ENCODE measurements around the gene XXYLT1. TPM values are rescaled to one million over a fixed set of nuclear protein-coding genes. Genes with fewer than 3 reads are reported as not detected.

XXYLT1 gene
- total and polyA plus RNA-seq, 9 donors: 17.2 to 30.7 (median 23.9) TPM

DNA sequence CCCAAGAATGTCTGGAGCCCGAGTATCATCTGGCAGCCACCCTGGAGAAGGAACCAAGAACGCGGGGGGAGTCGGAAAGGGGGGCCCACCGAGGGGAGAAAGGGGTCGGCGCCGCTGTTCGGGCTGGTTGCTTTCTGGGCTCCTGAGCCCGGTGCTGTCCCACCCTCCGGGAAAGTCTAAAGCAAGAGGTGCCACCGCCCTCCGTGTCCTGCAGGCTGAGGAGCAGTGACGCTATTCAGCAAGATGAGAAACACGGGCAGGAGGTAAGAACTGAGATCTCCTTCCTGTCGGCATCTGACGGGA is 234.8 kb downstream of the XXYLT1 start:
- Histone ChIP-seq H3K36me3 (ENCODE audit: control insufficient read depth, insufficient read depth, low read length) (no peaks in the 10 kb centered on the region), H3K4me1 (ENCODE audit: control insufficient read depth, insufficient read depth, low read length) (peaks cover 4% of the 10 kb centered on the region), H3K4me3 (ENCODE audit: low read length) (no peak overlapping the region), H3K27me3 (ENCODE audit: control insufficient read depth, insufficient read depth, low read length) (no peaks in the 10 kb centered on the region), H3K27ac (ENCODE audit: low read length) (no peak overlapping the region), H3K9me3 (replicated peaks; ENCODE audit: control insufficient read depth, low read depth, low read length) (peaks cover 2% of the 10 kb centered on the region)
- DNase-seq: no peak
- WGBS (ENCODE audit: insufficient coverage): 68% methylated on average over 17 of the region's 17 CpGs

DNA sequence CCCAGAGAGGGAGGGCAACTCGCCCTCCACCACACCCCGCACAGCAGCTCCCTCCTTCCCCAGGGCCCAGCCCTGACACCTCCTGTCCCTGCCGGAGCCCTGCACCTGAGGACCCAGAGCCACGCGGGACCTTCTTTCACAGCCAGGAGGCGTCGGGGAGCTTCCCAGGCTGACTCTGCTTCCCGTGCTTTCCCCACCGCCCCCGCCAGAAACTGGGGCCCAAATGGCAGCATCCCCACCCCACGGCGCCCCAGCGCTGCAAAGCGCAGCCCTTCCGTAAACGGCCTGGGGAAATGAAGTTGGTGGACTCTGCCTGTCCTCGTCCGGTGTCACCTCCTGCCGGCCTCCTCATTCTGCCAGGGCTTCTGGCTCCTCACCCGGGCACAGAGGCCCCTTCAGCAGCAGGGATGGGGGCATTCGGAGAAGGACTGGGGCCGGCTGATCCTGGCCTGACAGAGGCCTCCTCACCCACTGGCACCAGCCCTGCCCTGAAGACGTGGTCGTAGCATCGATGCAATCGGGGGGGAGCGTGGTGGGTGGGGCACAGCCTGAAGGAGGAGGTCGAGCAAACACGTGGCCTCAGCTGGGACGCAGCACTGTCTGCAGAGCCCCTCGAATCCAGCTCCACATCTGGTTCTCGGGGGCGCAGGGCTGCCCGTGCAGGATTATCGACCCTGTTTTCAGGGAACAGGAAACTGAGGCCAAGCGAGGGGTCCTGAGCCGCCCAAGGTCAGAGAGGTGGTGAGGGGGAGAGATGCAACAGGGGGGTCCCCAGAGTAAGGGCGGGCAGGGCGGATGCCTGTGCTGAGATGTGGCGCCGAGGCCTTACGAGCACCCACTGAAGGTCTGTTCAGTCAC is 235.4 kb downstream of the XXYLT1 start:
- no peak for DNase-seq

GRCh38 chr3:195034541-195034940 is 236.4 kb downstream of the XXYLT1 start:
- WGBS (ENCODE audit: insufficient coverage): 90% methylated on average over 11 of the region's 11 CpGs
- H3K4me1 ChIP-seq (ENCODE audit: control insufficient read depth, insufficient read depth, low read length): peaks cover 8% of the 10 kb centered on the region
- peaks cover 2% of the 10 kb centered on the region for H3K9me3 ChIP-seq (replicated peaks; ENCODE audit: control insufficient read depth, low read depth, low read length)
- no peaks in the 10 kb centered on the region for H3K27me3 ChIP-seq (ENCODE audit: control insufficient read depth, insufficient read depth, low read length)
- DNase-seq: no peak
- H3K36me3 ChIP-seq (ENCODE audit: control insufficient read depth, insufficient read depth, low read length): no peaks in the 10 kb centered on the region
- H3K4me3 ChIP-seq (ENCODE audit: low read length): no peak overlapping the region
- H3K27ac ChIP-seq (ENCODE audit: low read length): no peak overlapping the region

More for the DNA sequence above, 235.4 kb downstream of the XXYLT1 start:
- Histone ChIP-seq H3K9me3 (replicated peaks; ENCODE audit: control insufficient read depth, low read depth, low read length) (peaks cover 2% of the 10 kb centered on the region), H3K27me3 (ENCODE audit: control insufficient read depth, insufficient read depth, low read length) (no peaks in the 10 kb centered on the region), H3K36me3 (ENCODE audit: control insufficient read depth, insufficient read depth, low read length) (no peaks in the 10 kb centered on the region), H3K4me1 (ENCODE audit: control insufficient read depth, insufficient read depth, low read length) (peaks cover 7% of the 10 kb centered on the region), H3K27ac (ENCODE audit: low read length) (no peak overlapping the region), H3K4me3 (ENCODE audit: low read length) (no peak overlapping the region)
- 73% methylated on average over 34 of the region's 42 CpGs for WGBS (ENCODE audit: insufficient coverage)

DNA sequence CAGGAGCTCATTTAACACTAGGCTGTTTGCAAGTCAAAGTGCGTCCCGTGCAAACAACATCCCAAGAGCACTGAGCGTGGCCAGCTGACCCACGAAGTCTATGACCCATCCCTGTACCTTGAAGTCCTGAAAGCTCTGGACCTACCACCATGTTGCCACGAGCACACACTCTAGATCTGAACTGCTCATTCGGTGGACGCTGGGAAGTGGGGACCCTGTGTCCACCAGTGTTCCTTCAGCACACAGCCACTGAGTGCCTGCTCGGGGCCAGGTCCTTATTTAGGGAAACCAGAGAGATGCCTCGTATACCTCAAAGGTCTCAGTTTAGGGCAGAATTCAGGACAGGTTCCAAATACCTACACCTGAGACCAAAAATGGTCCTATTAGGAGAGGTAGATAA is 236.9 kb downstream of the XXYLT1 start:
- no peaks in the 10 kb centered on the region for H3K36me3 ChIP-seq (ENCODE audit: control insufficient read depth, insufficient read depth, low read length)
- peaks cover 5% of the 10 kb centered on the region for H3K4me1 ChIP-seq (ENCODE audit: control insufficient read depth, insufficient read depth, low read length)
- peaks cover 2% of the 10 kb centered on the region for H3K9me3 ChIP-seq (replicated peaks; ENCODE audit: control insufficient read depth, low read depth, low read length)
- H3K27ac ChIP-seq (ENCODE audit: low read length): no peak overlapping the region
- WGBS (ENCODE audit: insufficient coverage): 68% methylated on average over 8 of the region's 9 CpGs
- no peak overlapping the region for H3K4me3 ChIP-seq (ENCODE audit: low read length)
- no peaks in the 10 kb centered on the region for H3K27me3 ChIP-seq (ENCODE audit: control insufficient read depth, insufficient read depth, low read length)
- DNase-seq: no peak

DNA sequence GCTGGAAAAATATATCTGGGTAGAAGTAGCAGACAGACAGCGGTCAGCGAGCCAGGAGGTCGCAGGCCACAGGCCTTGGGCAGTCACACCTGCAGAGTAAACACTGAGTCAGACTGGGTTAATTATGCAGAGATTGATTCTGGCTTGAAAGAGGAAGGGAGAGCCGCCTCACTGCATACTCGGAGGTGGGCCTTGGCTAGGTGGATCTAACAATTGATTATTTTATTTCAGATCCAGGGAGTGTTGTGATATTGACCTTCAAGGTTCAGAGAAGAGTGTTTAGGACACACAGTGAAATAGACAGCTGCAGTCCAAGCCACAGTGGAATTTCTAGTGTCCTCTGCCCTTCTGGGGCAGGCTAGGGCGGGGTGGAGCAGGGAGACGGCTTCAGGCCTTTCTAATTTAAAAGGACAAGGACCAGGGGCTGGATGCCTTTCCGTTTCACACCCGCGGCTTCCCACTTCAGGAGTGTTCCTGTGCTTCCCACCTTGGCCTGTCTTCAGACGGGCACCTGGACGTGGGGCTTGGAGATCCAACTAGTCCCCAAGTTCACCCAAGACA is 237.3 kb downstream of the XXYLT1 start:
- 74% methylated on average over 12 of the region's 12 CpGs for WGBS (ENCODE audit: insufficient coverage)
- Histone ChIP-seq H3K4me1 (ENCODE audit: control insufficient read depth, insufficient read depth, low read length) (peaks cover 5% of the 10 kb centered on the region), H3K27ac (ENCODE audit: low read length) (no peak overlapping the region)

DNA sequence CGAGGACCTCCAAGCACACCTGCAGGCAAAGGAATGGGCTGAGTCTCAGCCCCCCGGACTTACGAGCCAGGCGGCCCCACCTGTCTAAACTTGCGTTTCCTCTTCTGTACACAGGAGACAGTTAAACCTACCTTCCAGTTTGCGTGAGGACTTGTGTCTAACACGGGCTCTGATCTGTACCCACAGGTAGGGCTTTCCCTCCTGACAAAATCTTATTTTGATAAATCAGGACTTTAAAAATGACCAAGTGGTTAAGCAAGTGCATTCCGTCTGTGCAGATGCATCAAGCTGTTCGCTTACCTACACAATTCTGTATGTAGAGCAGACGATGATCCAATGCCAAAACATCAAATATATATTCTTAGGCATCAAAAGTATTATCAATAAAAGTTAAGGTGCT is 238.0 kb downstream of the XXYLT1 start:
- Histone ChIP-seq H3K27me3 (ENCODE audit: control insufficient read depth, insufficient read depth, low read length) (no peaks in the 10 kb centered on the region), H3K4me1 (ENCODE audit: control insufficient read depth, insufficient read depth, low read length) (peaks cover 5% of the 10 kb centered on the region), H3K9me3 (replicated peaks; ENCODE audit: control insufficient read depth, low read depth, low read length) (peaks cover 2% of the 10 kb centered on the region), H3K36me3 (ENCODE audit: control insufficient read depth, insufficient read depth, low read length) (no peaks in the 10 kb centered on the region), H3K4me3 (ENCODE audit: low read length) (no peak overlapping the region), H3K27ac (ENCODE audit: low read length) (no peak overlapping the region)
- no peak for DNase-seq
- WGBS (ENCODE audit: insufficient coverage): 84% methylated on average over 8 of the region's 10 CpGs

More for the DNA sequence above, 237.3 kb downstream of the XXYLT1 start:
- DNase-seq: no peak
- H3K4me3 ChIP-seq (ENCODE audit: low read length): no peak overlapping the region
- peaks cover 2% of the 10 kb centered on the region for H3K9me3 ChIP-seq (replicated peaks; ENCODE audit: control insufficient read depth, low read depth, low read length)
- no peaks in the 10 kb centered on the region for H3K27me3 ChIP-seq (ENCODE audit: control insufficient read depth, insufficient read depth, low read length)
- no peaks in the 10 kb centered on the region for H3K36me3 ChIP-seq (ENCODE audit: control insufficient read depth, insufficient read depth, low read length)

- peaks cover 2% of the 10 kb centered on the region for H3K9me3 ChIP-seq (replicated peaks; ENCODE audit: control insufficient read depth, low read depth, low read length)
- no peak overlapping the region for H3K4me3 ChIP-seq (ENCODE audit: low read length)
- H3K4me1 ChIP-seq (ENCODE audit: control insufficient read depth, insufficient read depth, low read length): peaks cover 5% of the 10 kb centered on the region
- 88% methylated on average over 7 of the region's 12 CpGs for WGBS (ENCODE audit: insufficient coverage)
- H3K27ac ChIP-seq (ENCODE audit: low read length): peak overlapping the region; percentile 74
- DNase-seq: no peak
- no peaks in the 10 kb centered on the region for H3K27me3 ChIP-seq (ENCODE audit: control insufficient read depth, insufficient read depth, low read length)
- no peaks in the 10 kb centered on the region for H3K36me3 ChIP-seq (ENCODE audit: control insufficient read depth, insufficient read depth, low read length)
These were observed 238.7 kb downstream of the XXYLT1 start for GRCh38 chr3:195032106-195032759.

GRCh38 chr3:195031574-195032003 is 239.4 kb downstream of the XXYLT1 start:
- Histone ChIP-seq H3K36me3 (ENCODE audit: control insufficient read depth, insufficient read depth, low read length) (no peaks in the 10 kb centered on the region), H3K27ac (ENCODE audit: low read length) (peak overlapping the region; percentile 74), H3K27me3 (ENCODE audit: control insufficient read depth, insufficient read depth, low read length) (no peaks in the 10 kb centered on the region), H3K9me3 (replicated peaks; ENCODE audit: control insufficient read depth, low read depth, low read length) (no peaks in the 10 kb centered on the region), H3K4me1 (ENCODE audit: control insufficient read depth, insufficient read depth, low read length) (peaks cover 5% of the 10 kb centered on the region), H3K4me3 (ENCODE audit: low read length) (no peak overlapping the region)
- DNase-seq: peak; percentile 32
- 80% methylated on average over 2 of the region's 5 CpGs for WGBS (ENCODE audit: insufficient coverage)

- H3K36me3 ChIP-seq (ENCODE audit: control insufficient read depth, insufficient read depth, low read length): no peaks in the 10 kb centered on the region
- no peak overlapping the region for H3K4me3 ChIP-seq (ENCODE audit: low read length)
- no peaks in the 10 kb centered on the region for H3K27me3 ChIP-seq (ENCODE audit: control insufficient read depth, insufficient read depth, low read length)
- DNase-seq: peak; percentile 33
- H3K27ac ChIP-seq (ENCODE audit: low read length): peak overlapping the region; percentile 74
- no peaks in the 10 kb centered on the region for H3K9me3 ChIP-seq (replicated peaks; ENCODE audit: control insufficient read depth, low read depth, low read length)
- 48% methylated on average over 9 of the region's 13 CpGs for WGBS (ENCODE audit: insufficient coverage)
- peaks cover 5% of the 10 kb centered on the region for H3K4me1 ChIP-seq (ENCODE audit: control insufficient read depth, insufficient read depth, low read length)
These were observed 240.1 kb downstream of the XXYLT1 start for GRCh38 chr3:195030791-195031321.

Data from muscle of leg (tissue), 11 donors.